Measurements from ENCODE around the gene XYLT1.

The XYLT1 gene

GRCh38 chr16:17223576-17223975, 247.2 kb downstream of the XYLT1 start:
- no peak for DNase-seq

DNA sequence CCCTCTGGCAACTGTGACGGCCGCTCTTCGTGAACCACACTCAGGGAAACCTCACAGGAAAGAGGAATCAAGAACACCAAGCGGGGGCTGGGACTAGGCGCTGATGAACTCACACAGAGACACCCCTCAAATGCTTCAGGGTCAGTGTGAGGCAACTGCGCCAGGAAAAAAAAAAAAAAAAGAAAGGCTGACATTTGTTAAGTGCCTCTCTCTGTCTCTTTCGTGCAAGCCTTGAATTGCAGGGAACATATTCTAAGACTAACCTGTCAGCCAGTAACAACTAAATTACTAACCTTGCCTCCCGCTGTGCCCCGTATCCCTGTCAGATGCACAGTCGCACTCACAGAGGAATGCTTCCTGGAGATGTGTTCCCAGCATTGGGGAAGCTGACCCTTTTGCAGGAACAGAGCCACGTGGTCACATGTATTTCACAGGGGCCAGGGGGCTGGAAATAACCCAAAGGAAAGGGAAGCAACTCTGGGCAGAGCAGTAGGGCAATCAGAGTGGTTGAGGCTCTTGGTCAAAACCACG, 247.8 kb downstream of the XYLT1 start:
- no peak for DNase-seq

- no peak for DNase-seq
These were observed 250.8 kb downstream of the XYLT1 start for GRCh38 chr16:17219991-17220390.

- no peak for DNase-seq
These were observed 254.8 kb downstream of the XYLT1 start for GRCh38 chr16:17215936-17216335.

DNA sequence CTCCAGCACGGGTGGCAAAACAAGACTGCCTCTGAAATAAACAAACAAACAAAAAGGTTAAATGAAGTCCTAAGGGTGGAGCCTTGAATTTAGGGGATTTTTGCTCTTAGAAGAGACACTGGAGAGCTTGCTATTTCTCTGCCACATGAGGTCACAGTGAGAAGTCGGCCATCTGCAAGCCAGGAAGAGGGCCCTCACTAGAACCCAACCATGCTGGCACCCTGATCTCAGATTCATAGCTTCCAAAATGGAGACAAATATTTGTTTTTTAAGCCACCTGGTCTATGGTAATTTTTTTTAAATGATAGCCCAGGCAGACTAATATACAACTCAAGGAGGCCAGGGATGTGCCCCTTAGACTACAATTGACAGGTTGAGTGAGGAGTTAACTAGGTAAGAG, 255.5 kb downstream of the XYLT1 start:
- no peak for DNase-seq

DNA sequence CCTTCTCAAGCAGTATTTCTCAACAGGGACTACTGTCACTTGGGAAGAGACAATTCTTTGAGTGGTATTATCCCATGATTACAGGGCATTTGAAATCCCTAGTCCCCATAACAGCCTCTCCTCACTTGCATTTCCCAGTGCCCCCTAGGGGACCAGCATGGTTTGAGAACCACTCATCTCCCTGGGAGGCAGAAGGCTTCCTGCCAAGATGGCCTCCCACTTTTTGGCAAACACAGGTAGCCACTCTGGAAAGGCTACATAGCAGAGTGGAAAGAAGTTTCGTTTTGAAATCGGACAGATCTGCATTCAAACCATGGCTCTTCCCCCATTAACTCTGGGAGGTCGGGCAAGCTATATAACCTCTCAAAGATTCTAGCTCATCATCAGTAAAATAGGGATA, 256.8 kb downstream of the XYLT1 start:
- DNase-seq = no peak

DNA sequence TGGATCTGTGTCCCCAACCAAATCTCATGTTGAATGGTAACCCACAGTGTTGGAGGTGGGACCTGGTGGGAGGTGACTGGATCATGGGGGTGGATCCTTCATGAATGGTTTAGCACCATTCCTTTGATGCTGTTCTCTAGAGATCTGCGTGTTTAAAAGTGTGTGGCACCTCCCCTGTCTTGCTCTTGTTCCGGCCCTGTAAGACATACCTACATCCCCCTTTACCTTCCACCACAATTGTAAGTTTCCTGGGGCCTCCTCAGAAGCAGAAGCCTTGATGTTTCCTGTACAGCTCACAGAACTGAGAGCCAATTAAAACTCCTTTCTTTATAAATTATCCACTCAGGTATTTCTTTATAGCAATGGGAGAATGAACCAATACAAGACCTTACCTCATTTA, 257.7 kb downstream of the XYLT1 start:
- no peak for DNase-seq

GRCh38 chr16:17212606-17213005, 258.2 kb downstream of the XYLT1 start:
- DNase-seq = no peak

DNA sequence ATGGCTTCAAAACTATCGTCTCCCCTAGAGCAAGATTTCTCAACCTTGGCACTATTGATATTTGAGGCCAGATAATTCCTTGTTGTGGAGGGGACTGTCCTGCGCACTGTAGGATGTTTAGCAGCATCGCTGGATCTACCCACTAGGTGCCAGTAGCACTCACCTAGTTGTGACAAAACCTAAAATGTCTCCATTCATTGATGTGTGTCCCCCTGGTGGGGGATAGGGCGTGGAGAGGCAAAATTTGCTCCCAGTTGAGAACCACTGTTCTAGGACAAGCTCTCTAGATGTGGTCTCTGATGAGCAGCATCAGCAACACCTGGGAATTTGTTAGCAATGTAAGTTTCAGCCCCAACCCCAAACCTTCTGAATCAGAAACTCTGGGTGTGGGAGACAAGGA, 259.0 kb downstream of the XYLT1 start:
- DNase-seq = peak in 2 of 5 experiments; percentile 6 to 26

DNA sequence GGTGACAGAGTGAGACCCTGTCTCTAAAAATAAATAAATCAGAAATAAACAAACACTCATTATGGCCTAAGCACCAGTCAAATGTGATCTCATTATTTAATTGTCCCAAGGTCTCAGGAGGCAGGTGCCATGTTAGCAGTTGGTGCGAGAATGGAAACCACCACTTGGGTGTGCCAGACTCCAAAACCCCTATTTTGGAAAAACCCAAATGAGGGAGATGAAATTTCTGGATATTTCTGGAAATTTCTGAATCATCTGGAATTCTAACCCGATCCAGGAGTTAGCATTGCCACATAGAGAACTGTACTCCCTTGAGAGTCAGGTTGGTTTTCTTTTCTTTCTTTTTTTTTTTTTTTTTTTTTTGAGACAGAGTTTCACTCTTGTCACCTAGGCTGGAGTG, 264.0 kb downstream of the XYLT1 start:
- DNase-seq = no peak

DNA sequence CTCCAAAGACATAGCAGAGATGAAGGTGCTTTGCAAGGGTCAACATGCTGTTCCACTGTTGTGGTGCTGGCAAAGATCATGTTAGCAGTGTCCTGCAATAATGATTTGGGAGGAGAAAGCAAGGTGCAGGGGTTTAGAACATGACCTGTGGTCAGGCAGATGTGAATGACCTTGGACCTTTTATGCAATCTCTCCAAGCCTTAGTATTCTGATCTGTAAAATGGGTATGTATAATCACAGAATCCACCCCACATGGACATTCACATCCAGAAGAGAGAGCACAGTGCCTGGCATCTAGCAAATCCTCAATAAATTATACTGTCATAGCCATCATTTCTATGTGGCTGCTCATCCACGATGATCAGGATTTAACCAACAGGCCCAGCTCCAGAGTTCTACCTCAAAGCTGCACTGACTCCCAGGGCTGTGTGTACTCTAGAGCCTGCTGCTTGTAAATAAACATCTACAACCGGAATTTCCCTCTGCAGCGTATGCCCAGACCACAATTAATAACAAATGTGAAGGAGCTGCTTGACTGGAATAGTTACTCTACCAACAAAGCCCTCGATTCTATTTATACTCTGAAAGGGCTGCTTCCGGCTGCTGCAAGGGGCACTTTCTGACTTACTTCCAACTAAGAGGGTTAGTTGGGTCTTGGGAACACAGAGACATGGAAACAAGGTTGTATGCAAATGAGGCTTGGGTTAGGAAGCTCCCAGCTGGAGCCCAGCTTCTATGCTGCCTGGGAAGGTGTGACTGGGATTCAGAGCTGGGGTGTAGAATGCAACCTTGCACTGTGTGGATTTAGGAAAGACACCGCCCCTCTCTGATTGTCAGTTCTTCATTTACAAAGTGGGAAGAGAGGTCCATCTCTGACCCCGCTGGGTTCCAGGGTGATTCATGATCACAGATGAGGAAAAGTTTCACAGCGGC, 265.2 kb downstream of the XYLT1 start:
- DNase-seq = no peak

DNA sequence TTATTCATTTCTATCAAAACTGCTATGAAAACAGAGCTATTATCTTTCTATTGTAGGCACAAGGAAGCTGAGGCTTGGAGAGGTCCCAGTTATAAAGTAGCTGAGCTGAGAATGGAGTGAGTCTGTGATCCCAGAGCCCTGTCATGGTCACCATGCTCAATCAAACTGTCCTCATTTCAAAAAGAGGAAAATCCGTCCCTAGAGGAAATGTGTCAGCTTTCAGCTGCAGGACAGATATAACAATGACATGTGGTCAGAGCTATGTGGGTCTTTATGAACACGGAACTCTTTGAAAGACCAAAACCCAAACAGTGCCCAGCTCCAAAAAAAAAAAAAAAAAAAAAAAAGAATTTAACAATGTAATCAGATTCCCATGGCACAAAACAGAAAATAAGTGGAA, 266.1 kb downstream of the XYLT1 start:
- no peak for DNase-seq

GRCh38 chr16:17204206-17204605, 266.6 kb downstream of the XYLT1 start:
- no peak for DNase-seq

DNA sequence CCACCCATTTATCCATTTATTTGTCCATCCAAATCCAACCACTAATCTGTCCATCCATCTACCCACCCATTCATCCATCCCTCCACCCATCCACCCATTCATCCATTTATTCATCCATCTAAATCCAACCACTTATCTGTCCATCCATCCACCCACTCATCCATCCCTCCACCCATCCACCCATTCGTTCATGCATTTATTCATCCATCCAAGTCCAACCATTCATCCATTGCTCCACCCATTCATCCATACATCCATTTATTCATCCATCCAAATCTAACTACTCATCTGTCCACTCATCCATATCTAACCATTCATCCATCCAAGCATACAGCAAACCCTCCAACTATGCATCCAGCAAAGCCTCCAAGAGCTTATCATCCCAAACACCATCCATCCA, 267.3 kb downstream of the XYLT1 start:
- DNase-seq = no peak

- no peak for DNase-seq
These were observed 271.6 kb downstream of the XYLT1 start for GRCh38 chr16:17199135-17199534.

GRCh38 chr16:17196526-17196925, 274.2 kb downstream of the XYLT1 start:
- DNase-seq = no peak

- peak; percentile 7 to 43 (median 39) for DNase-seq
These were observed 276.5 kb downstream of the XYLT1 start for GRCh38 chr16:17194190-17194780.

DNA sequence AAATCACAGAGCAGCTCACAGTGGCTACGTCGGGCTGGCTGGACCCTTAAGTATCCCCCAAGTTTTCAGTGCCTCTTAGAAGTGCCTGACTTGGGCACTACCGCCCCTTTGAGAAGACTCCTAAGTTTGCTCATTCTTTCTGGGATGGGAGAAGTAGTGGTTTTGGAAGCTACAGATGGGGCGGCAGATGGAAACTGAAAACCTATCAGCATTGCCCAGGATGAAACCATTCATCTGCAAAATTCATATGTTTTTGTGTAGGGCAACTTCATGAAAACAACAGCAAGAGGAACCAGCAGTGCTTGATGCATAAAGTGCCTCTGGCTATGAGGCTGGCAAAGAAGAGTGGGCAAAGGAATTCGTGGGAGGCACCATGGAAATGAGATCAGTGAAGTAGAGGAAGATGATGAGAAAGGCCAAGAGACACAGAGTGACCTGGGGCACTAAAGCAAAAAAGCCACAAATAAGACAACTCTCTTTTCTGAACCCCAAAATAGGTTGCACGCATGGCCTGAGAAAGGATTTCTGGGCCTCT, 277.1 kb downstream of the XYLT1 start:
- no peak for DNase-seq

- no peak for DNase-seq
These were observed 286.7 kb downstream of the XYLT1 start for GRCh38 chr16:17184026-17184425.

DNA sequence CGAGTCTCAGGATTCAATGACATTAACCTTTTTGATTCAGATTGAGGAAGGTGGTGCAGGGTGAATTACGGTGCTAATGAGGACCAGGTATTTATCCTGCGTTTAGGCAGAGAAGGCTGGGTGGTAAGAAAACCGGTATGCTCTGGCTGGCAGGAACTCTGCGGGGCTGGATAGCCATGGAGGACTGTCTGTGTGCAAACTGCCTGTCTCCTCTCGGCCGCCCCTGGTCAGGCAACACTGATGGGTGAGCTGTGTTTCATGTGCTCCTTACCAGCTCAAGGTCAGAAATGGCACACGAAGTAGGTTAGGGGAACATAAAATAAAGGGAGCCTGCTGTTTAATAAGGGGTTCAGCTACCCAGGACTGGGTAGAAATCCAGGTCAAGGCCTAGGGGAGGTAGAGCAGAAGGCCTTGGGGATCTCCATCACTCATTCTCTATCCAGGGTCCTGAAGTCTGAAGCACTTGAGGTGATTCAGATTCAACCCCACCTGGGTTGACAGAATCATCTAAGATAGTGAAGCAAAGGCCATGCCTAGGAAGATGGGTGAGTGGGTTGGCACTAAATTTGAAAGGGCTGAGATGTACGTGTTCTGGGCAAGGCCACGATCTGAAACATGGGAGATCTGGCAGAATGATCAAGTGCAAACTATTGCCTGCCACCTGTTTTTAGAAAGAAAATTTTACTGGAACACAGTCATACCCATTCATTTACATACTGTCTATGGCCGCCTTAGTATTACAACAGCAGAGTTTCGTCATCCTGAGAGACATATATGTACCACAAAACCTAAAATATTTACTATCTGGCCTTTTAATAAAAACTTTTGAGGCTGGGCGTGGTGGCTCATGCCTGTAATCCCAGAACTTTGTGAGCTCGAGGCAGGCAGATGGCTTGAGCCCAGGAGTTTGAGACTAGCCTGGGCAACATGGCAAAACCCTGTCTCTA, 292.5 kb downstream of the XYLT1 start:
- DNase-seq = no peak

GRCh38 chr16:17177242-17177958, 293.4 kb downstream of the XYLT1 start:
- DNase-seq = no peak

GRCh38 chr16:17176199-17176598, 294.6 kb downstream of the XYLT1 start:
- no peak for DNase-seq

Data from T-helper 2 cell (primary cell).